ENCODE measurements around the gene SHMT1. TPM values are rescaled to one million over a fixed set of nuclear protein-coding genes. Genes with fewer than 3 reads are reported as not detected.

The SHMT1 gene
- total RNA-seq, 2 donors from 2014 or later: 31.6 to 43.0 TPM

DNA sequence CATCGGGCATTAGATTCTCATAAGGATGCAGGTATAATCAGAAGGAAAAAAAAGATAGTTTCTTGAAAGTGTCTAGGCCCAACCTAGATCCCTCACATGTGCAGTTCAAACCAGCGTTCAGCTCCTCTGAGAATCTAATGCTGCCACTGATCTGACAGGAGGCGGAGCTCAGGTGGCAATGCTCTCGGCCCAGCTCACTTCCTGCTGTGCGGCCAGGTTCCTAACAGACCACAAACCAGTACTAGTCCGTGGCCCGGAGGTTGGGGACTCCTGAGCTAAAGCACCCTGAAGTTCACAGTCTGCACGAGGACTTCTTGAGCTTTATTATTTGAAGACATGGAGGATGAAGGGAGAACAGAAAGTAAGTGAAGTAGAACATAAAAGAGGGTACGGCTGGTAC, 31.5 kb downstream of the SHMT1 start:
- intact Hi-C loops (cut with DNase I): no loop called here
- H3K36me3 ChIP-seq: no peaks in the 10 kb centered on the region
- WGBS: 86% methylated on average over 9 of the region's 9 CpGs
- no peaks in the 10 kb centered on the region for H3K9me3 ChIP-seq
- H3K4me1 ChIP-seq (replicated peaks): no peaks in the 10 kb centered on the region
- H3K4me3 ChIP-seq: no peak overlapping the region
- DNase-seq (ENCODE audit: low spot score): no peak
- H3K27me3 ChIP-seq (replicated peaks; ENCODE audit: insufficient read depth): no peaks in the 10 kb centered on the region
- no peak for TF ChIP-seq POLR2AphosphoS5 (IDR thresholded peaks at IDR 0.05)
- TF ChIP-seq, protein P1, sequence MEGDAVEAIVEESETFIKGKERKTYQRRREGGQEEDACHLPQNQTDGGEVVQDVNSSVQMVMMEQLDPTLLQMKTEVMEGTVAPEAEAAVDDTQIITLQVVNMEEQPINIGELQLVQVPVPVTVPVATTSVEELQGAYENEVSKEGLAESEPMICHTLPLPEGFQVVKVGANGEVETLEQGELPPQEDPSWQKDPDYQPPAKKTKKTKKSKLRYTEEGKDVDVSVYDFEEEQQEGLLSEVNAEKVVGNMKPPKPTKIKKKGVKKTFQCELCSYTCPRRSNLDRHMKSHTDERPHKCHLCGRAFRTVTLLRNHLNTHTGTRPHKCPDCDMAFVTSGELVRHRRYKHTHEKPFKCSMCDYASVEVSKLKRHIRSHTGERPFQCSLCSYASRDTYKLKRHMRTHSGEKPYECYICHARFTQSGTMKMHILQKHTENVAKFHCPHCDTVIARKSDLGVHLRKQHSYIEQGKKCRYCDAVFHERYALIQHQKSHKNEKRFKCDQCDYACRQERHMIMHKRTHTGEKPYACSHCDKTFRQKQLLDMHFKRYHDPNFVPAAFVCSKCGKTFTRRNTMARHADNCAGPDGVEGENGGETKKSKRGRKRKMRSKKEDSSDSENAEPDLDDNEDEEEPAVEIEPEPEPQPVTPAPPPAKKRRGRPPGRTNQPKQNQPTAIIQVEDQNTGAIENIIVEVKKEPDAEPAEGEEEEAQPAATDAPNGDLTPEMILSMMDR (IDR thresholded peaks at IDR 0.05): no peak
- TF ChIP-seq POLR2A (IDR thresholded peaks at IDR 0.05): no peak
- H3K27ac ChIP-seq: no peak overlapping the region

DNA sequence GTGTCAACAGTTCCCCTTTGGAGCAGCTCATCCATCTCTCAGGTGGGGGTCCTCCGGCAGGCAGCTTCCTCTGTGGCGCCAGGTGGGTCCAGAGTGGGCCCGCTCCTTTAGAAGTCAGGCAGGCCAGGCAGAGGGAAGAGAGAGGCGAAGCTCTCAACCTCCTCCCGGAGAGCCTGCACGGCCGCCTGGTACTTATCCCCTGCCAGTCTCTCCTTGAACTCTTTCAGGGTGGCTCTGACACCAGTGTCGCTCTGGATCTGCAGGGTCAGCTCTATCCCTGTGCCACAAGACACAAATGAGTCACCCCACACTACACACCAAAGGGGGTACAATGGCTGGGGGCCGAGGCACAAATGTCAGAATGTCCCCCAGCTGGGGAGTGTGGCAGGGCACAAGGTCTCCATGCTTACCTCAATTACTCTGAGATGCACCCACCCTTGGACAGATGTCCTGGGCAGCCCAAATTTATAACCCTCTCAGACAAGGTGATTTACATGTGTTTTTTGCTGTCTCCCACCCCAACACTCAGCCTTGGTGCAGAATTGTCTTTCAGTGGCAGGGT, 34.6 kb downstream of the SHMT1 start:
- Histone ChIP-seq H3K4me3 (no peak overlapping the region), H3K4me1 (replicated peaks) (no peaks in the 10 kb centered on the region), H3K36me3 (peaks cover 0 to 16% of the 10 kb centered on the region in 2 donors), H3K27ac (no peak overlapping the region), H3K9me3 (no peaks in the 10 kb centered on the region), H3K27me3 (replicated peaks; ENCODE audit: insufficient read depth) (no peaks in the 10 kb centered on the region)
- intact Hi-C loops (cut with DNase I): no loop called here
- 90% methylated on average over 9 of the region's 9 CpGs for WGBS
- TF ChIP-seq POLR2AphosphoS5 (IDR thresholded peaks at IDR 0.05) (no peak), POLR2A (IDR thresholded peaks at IDR 0.05) (no peak)
- TF ChIP-seq, protein P1 (IDR thresholded peaks at IDR 0.05): no peak
- no peak for DNase-seq (ENCODE audit: low spot score)

DNA sequence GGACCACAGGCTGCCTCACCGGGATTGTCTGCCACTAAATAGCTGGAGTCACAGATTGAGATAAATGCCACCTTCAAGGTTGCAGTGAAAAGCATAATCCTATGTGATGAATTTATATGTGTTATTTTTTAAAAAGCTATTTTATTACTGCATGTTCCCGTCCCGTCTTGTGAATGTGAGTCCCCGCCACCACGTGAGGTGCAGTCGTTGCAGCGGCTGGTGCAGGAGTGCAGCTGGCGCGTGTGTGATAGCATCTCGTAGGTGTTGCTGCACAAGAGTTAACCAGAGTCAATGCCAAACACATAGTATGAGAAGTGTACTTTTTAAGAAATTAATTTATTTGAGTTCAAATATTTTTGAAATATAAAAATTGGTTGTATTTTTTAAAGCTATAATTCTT, 35.8 kb downstream of the SHMT1 start:
- Histone ChIP-seq H3K9me3 (no peaks in the 10 kb centered on the region), H3K36me3 (peaks cover 2 to 28% of the 10 kb centered on the region in 2 donors), H3K4me3 (no peak overlapping the region), H3K4me1 (replicated peaks) (no peaks in the 10 kb centered on the region), H3K27ac (no peak overlapping the region), H3K27me3 (replicated peaks; ENCODE audit: insufficient read depth) (no peaks in the 10 kb centered on the region)
- no peak for DNase-seq (ENCODE audit: low spot score)
- intact Hi-C loops (cut with DNase I): no loop called here
- WGBS: 83% methylated on average over 10 of the region's 10 CpGs
- TF ChIP-seq POLR2AphosphoS5 (IDR thresholded peaks at IDR 0.05): no peak
- no peak for TF ChIP-seq POLR2A (IDR thresholded peaks at IDR 0.05)
- TF ChIP-seq, protein P1 (IDR thresholded peaks at IDR 0.05): no peak

DNA sequence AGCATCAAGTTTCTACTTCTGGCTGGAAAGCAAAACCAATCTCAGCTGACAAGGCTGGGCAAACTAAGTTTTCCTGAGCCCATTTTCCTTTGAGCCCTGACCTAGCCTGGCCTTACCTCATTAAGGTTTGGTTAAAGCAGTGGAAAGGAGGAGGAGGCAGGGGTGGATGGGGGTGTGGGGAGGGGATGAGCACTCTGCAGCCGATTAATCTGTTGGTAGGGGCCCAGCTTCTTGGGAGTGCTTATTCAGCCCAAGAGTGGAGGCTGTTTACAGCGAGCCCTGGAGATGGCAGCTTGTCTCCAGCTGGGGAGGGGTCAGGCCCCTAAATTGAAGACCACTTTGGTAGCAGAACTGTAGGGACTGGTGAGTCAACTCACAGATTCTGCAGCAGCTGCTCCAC, 36.3 kb downstream of the SHMT1 start:
- H3K27ac ChIP-seq: no peak overlapping the region
- 56% methylated on average over 2 of the region's 2 CpGs for WGBS

DNA sequence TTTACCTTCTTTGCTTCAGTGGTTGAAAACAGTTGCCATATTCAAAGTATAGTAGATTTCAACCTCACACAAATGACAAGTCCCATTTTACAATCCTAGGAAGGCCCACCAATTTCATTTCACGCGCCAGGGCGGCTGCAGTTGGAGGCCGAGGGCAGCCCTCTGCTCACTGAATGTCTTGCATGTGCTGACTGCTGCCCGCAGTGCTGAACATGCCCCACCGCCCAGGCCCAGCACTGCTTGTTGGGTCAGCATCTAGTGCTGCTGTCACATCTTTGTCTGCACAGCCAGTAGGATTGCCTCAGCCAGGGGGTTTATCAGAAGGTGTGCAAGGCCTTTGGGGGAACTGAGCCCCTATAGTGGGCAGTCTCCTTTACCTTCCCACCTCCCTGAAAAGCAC, 36.8 kb downstream of the SHMT1 start:
- 82% methylated on average over 6 of the region's 6 CpGs for WGBS
- H3K4me3 ChIP-seq: no peak overlapping the region
- TF ChIP-seq POLR2AphosphoS5 (IDR thresholded peaks at IDR 0.05): no peak
- TF ChIP-seq, protein P1 (IDR thresholded peaks at IDR 0.05): no peak
- no peak for TF ChIP-seq POLR2A (IDR thresholded peaks at IDR 0.05)
- DNase-seq (ENCODE audit: low spot score): no peak
- H3K4me1 ChIP-seq (replicated peaks): no peaks in the 10 kb centered on the region
- no peaks in the 10 kb centered on the region for H3K27me3 ChIP-seq (replicated peaks; ENCODE audit: insufficient read depth)
- no peaks in the 10 kb centered on the region for H3K9me3 ChIP-seq
- no peak overlapping the region for H3K27ac ChIP-seq
- H3K36me3 ChIP-seq: peaks cover 2 to 28% of the 10 kb centered on the region in 2 donors
- intact Hi-C loops (cut with DNase I): no loop called here

More for the DNA sequence above, 36.3 kb downstream of the SHMT1 start:
- H3K4me1 ChIP-seq (replicated peaks): no peaks in the 10 kb centered on the region
- intact Hi-C loops (cut with DNase I): no loop called here
- H3K4me3 ChIP-seq: no peak overlapping the region
- no peaks in the 10 kb centered on the region for H3K27me3 ChIP-seq (replicated peaks; ENCODE audit: insufficient read depth)
- H3K9me3 ChIP-seq: no peaks in the 10 kb centered on the region
- no peak for DNase-seq (ENCODE audit: low spot score)
- TF ChIP-seq POLR2AphosphoS5 (IDR thresholded peaks at IDR 0.05) (no peak), POLR2A (IDR thresholded peaks at IDR 0.05) (no peak)
- TF ChIP-seq, protein P1 (IDR thresholded peaks at IDR 0.05): no peak
- peaks cover 2 to 28% of the 10 kb centered on the region in 2 donors for H3K36me3 ChIP-seq
